ENCODE results near the gene IL1RAPL1. TPM values are rescaled to one million over a fixed set of nuclear protein-coding genes. Genes with fewer than 3 reads are reported as not detected.

IL1RAPL1 gene
- total RNA-seq, 1 experiment from 2014 or later, result not detected

DNA sequence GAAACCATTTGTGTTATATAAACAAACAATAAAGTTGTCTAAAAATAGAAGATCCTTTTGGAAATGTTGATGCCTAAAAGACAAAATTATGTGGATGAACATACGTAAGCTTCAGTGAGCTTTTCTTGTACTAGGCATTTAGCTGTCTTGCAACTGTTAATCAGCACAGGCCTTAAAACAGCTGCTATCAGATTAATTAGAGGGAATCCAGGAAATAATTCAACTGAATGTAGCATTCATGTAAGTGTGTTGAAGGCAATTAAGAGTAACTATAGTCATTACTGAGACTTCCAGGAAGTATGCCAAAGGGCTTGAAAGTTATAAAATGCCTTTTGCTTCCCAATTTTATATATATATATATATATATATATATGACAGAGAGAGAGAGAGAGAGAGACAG, 248.7 kb downstream of the IL1RAPL1 start:
- H2AFZ ChIP-seq (ENCODE audit: low read length), result no peak overlapping the region
- no peaks in the 10 kb centered on the region for H3K79me2 ChIP-seq (ENCODE audit: low read length)

DNA sequence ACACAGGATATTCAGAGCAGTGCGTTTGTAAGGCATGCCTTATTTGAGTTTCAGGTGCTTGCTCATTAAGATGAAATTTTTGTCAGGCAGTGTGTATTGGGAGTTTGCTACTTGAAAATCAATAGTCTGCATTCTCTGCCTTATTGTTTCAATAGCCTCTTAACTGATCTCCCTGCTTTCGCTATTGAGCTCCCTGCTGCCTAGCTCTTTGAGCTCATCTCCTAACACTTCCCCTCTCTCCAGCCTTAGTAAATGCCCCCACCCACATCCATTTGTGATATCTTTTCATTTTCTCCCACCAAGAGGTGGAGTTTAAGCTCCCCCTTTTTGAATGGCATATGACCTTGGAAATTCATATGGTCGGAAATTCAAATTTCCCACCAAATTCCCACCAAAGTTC, 256.6 kb downstream of the IL1RAPL1 start:
- Histone ChIP-seq H2AFZ (ENCODE audit: low read length) (no peak overlapping the region), H3K27ac (ENCODE audit: low read length) (no peak overlapping the region), H3K9me2 (replicated peaks; ENCODE audit: insufficient read depth, low read length) (no peaks in the 10 kb centered on the region), H3K79me2 (ENCODE audit: low read length) (no peaks in the 10 kb centered on the region), H3K4me1 (ENCODE audit: low read length) (no peaks in the 10 kb centered on the region), H3K4me2 (ENCODE audit: low read depth, low read length, poor library complexity, severe bottlenecking) (no peak overlapping the region), H3K4me3 (ENCODE audit: low read length) (no peak overlapping the region), H3K9ac (ENCODE audit: low read length) (no peak overlapping the region), H3K9me3 (ENCODE audit: low read length) (peaks cover 22% of the 10 kb centered on the region), H4K20me1 (ENCODE audit: insufficient read depth, low read depth, low read length) (no peaks in the 10 kb centered on the region), H3K36me3 (ENCODE audit: insufficient read depth, low read length) (no peaks in the 10 kb centered on the region), H3K27me3 (ENCODE audit: low read length) (no peaks in the 10 kb centered on the region)
- DNase-seq, result no peak

More for the DNA sequence above, 248.7 kb downstream of the IL1RAPL1 start:
- no peaks in the 10 kb centered on the region for H3K27me3 ChIP-seq (ENCODE audit: low read length)
- peaks cover 16% of the 10 kb centered on the region for H3K9me3 ChIP-seq (ENCODE audit: low read length)
- H3K4me1 ChIP-seq (ENCODE audit: low read length), result no peaks in the 10 kb centered on the region
- H3K9me2 ChIP-seq (replicated peaks; ENCODE audit: insufficient read depth, low read length), result no peaks in the 10 kb centered on the region
- no peak overlapping the region for H3K4me2 ChIP-seq (ENCODE audit: low read depth, low read length, poor library complexity, severe bottlenecking)
- H3K27ac ChIP-seq (ENCODE audit: low read length), result no peak overlapping the region
- H4K20me1 ChIP-seq (ENCODE audit: insufficient read depth, low read depth, low read length), result no peaks in the 10 kb centered on the region
- no peak for DNase-seq
- H3K36me3 ChIP-seq (ENCODE audit: insufficient read depth, low read length), result no peaks in the 10 kb centered on the region
- no peak overlapping the region for H3K9ac ChIP-seq (ENCODE audit: low read length)
- no peak overlapping the region for H3K4me3 ChIP-seq (ENCODE audit: low read length)

DNA sequence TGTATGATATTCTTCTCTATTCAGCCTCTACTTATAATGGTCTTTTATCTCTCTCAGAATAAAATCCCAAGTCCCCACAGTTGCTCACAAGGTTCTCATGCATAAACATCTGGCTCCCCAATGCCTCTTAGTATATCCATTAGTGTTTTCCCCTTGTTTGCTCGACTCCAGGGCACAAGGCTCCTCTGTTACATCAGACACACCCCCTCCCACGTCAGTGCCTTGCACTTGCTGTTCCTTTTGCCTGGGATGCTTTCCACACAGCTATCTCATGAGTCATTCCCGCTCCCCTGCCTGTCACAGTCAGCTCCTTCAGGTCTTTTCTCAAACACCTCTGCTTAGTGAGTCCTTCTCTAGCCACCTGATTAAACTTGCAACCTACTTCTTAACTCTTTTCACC, 260.2 kb downstream of the IL1RAPL1 start:
- DNase-seq, result no peak
- no peak overlapping the region for H3K4me2 ChIP-seq (ENCODE audit: low read depth, low read length, poor library complexity, severe bottlenecking)
- no peaks in the 10 kb centered on the region for H3K9me2 ChIP-seq (replicated peaks; ENCODE audit: insufficient read depth, low read length)
- H3K27ac ChIP-seq (ENCODE audit: low read length), result no peak overlapping the region
- no peaks in the 10 kb centered on the region for H3K36me3 ChIP-seq (ENCODE audit: insufficient read depth, low read length)
- H3K79me2 ChIP-seq (ENCODE audit: low read length), result no peaks in the 10 kb centered on the region
- no peak overlapping the region for H3K4me3 ChIP-seq (ENCODE audit: low read length)
- no peaks in the 10 kb centered on the region for H4K20me1 ChIP-seq (ENCODE audit: insufficient read depth, low read depth, low read length)
- no peaks in the 10 kb centered on the region for H3K4me1 ChIP-seq (ENCODE audit: low read length)
- H2AFZ ChIP-seq (ENCODE audit: low read length), result no peak overlapping the region
- no peaks in the 10 kb centered on the region for H3K27me3 ChIP-seq (ENCODE audit: low read length)
- H3K9me3 ChIP-seq (ENCODE audit: low read length), result peaks cover 22% of the 10 kb centered on the region
- no peak overlapping the region for H3K9ac ChIP-seq (ENCODE audit: low read length)

DNA sequence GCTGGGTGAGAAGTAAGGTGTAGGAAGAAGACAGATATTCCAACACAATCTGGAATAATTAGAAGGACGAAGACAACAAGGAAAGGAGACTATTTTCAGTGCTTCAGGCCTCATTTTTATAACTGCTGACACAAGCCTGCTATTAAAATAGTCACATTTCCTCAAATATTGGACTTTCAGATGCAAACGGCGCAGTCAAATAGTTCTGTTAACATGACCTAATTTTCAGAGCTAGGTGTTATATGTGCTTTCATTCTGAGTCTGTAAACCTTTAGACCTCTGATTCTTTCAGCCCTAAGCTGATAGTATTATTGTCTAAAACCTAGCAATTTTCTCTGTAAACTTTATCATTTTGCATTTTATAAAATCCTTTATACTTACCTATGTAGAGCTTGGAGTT, 261.5 kb downstream of the IL1RAPL1 start:
- no peaks in the 10 kb centered on the region for H3K36me3 ChIP-seq (ENCODE audit: insufficient read depth, low read length)
- no peak overlapping the region for H3K9ac ChIP-seq (ENCODE audit: low read length)
- DNase-seq, result no peak
- no peaks in the 10 kb centered on the region for H4K20me1 ChIP-seq (ENCODE audit: insufficient read depth, low read depth, low read length)
- H3K27ac ChIP-seq (ENCODE audit: low read length), result no peak overlapping the region
- no peak overlapping the region for H2AFZ ChIP-seq (ENCODE audit: low read length)
- H3K79me2 ChIP-seq (ENCODE audit: low read length), result no peaks in the 10 kb centered on the region
- no peaks in the 10 kb centered on the region for H3K9me2 ChIP-seq (replicated peaks; ENCODE audit: insufficient read depth, low read length)
- H3K4me1 ChIP-seq (ENCODE audit: low read length), result no peaks in the 10 kb centered on the region
- H3K4me2 ChIP-seq (ENCODE audit: low read depth, low read length, poor library complexity, severe bottlenecking), result no peak overlapping the region
- no peaks in the 10 kb centered on the region for H3K27me3 ChIP-seq (ENCODE audit: low read length)
- H3K4me3 ChIP-seq (ENCODE audit: low read length), result no peak overlapping the region
- peaks cover 34% of the 10 kb centered on the region for H3K9me3 ChIP-seq (ENCODE audit: low read length)

DNA sequence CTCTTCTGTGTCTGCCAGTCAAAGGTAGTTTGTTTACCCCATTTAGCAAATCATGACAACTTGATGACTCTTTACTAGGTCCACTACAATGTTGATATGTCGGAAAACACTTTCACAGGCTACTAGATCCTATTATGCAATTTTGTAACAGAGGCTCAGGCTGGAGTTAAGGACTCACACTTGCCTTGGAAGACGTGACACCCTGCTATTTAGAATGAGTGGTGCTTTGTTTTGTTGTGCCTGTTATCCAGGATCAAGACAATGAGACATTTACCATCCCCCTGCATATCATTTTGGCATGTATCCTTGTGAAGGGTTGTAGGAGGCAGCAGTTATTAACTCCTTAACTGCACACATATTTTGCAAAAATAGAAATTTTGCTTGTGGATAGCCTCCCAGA, 263.7 kb downstream of the IL1RAPL1 start:
- H3K79me2 ChIP-seq (ENCODE audit: low read length), result no peaks in the 10 kb centered on the region
- peaks cover 38% of the 10 kb centered on the region for H3K9me3 ChIP-seq (ENCODE audit: low read length)
- H3K9me2 ChIP-seq (replicated peaks; ENCODE audit: insufficient read depth, low read length), result no peaks in the 10 kb centered on the region
- H3K4me3 ChIP-seq (ENCODE audit: low read length), result no peak overlapping the region
- no peaks in the 10 kb centered on the region for H3K4me1 ChIP-seq (ENCODE audit: low read length)
- no peaks in the 10 kb centered on the region for H3K36me3 ChIP-seq (ENCODE audit: insufficient read depth, low read length)
- DNase-seq, result no peak
- H3K4me2 ChIP-seq (ENCODE audit: low read depth, low read length, poor library complexity, severe bottlenecking), result no peak overlapping the region
- H2AFZ ChIP-seq (ENCODE audit: low read length), result no peak overlapping the region
- H3K27ac ChIP-seq (ENCODE audit: low read length), result no peak overlapping the region
- no peaks in the 10 kb centered on the region for H4K20me1 ChIP-seq (ENCODE audit: insufficient read depth, low read depth, low read length)
- H3K9ac ChIP-seq (ENCODE audit: low read length), result no peak overlapping the region
- no peaks in the 10 kb centered on the region for H3K27me3 ChIP-seq (ENCODE audit: low read length)

DNA sequence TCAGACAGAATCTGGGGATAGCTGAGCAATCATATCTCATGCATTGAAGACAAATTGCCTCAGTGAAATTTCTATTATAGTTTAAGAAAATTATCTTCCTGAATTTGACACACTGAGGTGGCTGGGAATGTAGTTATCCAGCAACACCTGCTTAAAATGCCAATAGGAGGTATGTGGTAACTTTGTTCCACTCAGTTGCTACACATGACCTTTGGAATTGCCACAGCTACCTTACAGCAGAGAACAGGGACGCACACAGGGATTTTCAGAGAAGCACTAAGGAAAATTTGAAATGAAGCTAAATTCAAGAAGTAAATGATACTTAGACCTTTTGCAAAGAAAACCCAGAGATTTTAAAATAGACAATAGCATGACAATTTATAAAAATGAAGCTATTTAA, 264.6 kb downstream of the IL1RAPL1 start:
- Histone ChIP-seq H3K27me3 (ENCODE audit: low read length) (no peaks in the 10 kb centered on the region), H3K4me3 (ENCODE audit: low read length) (no peak overlapping the region), H3K4me2 (ENCODE audit: low read depth, low read length, poor library complexity, severe bottlenecking) (no peak overlapping the region), H3K36me3 (ENCODE audit: insufficient read depth, low read length) (no peaks in the 10 kb centered on the region), H4K20me1 (ENCODE audit: insufficient read depth, low read depth, low read length) (no peaks in the 10 kb centered on the region), H3K9me2 (replicated peaks; ENCODE audit: insufficient read depth, low read length) (no peaks in the 10 kb centered on the region), H3K9me3 (ENCODE audit: low read length) (peaks cover 38% of the 10 kb centered on the region), H3K9ac (ENCODE audit: low read length) (no peak overlapping the region), H2AFZ (ENCODE audit: low read length) (no peak overlapping the region), H3K79me2 (ENCODE audit: low read length) (no peaks in the 10 kb centered on the region), H3K27ac (ENCODE audit: low read length) (no peak overlapping the region), H3K4me1 (ENCODE audit: low read length) (no peaks in the 10 kb centered on the region)
- no peak for DNase-seq

DNA sequence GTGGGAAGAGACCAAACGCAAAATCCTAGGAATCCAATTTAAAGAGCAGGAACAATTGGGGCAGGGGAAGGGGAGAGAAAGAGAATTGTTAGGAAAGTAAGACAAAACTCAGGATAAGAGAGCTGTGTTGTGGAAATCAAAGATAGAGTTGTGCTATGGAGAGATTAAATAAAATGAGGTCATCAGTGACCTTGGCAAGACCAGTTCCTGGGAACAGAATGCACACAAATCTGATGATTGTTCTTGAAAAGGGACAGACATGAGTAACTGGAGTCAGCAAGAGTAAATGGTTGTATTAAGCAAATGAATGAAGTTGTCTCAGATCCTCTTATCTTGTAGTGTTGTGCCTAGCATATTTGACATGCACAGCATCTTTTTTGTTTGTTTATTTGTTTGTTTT, 267.4 kb downstream of the IL1RAPL1 start:
- Histone ChIP-seq H4K20me1 (ENCODE audit: insufficient read depth, low read depth, low read length) (no peaks in the 10 kb centered on the region), H3K27me3 (ENCODE audit: low read length) (no peaks in the 10 kb centered on the region), H3K4me3 (ENCODE audit: low read length) (no peak overlapping the region), H3K9me2 (replicated peaks; ENCODE audit: insufficient read depth, low read length) (no peaks in the 10 kb centered on the region), H3K36me3 (ENCODE audit: insufficient read depth, low read length) (no peaks in the 10 kb centered on the region), H3K9me3 (ENCODE audit: low read length) (peaks cover 40% of the 10 kb centered on the region), H3K4me2 (ENCODE audit: low read depth, low read length, poor library complexity, severe bottlenecking) (no peak overlapping the region), H3K9ac (ENCODE audit: low read length) (no peak overlapping the region), H3K27ac (ENCODE audit: low read length) (no peak overlapping the region), H3K79me2 (ENCODE audit: low read length) (no peaks in the 10 kb centered on the region), H3K4me1 (ENCODE audit: low read length) (no peaks in the 10 kb centered on the region), H2AFZ (ENCODE audit: low read length) (no peak overlapping the region)
- no peak for DNase-seq

DNA sequence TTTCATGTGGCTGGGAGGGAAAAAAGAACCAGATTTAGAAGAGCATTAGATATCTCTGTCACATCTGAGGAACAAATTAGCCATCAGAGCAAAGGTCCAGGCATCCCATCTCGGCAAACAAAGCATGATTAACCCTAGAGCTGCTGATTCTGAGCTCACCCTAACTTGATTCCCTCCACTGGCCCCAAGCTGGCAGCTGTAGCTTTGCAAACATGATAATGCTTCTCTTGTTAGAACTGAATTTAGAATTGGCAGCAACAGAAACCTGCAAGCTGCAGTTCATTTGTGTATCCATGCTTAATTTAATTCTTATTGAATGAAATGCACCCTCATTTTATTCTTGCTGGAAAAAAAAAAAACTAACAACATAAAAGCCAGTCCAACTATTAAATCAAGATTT, 289.2 kb downstream of the IL1RAPL1 start:
- Histone ChIP-seq H2AFZ (ENCODE audit: low read length) (no peak overlapping the region), H4K20me1 (ENCODE audit: insufficient read depth, low read depth, low read length) (no peaks in the 10 kb centered on the region), H3K9me2 (replicated peaks; ENCODE audit: insufficient read depth, low read length) (no peaks in the 10 kb centered on the region), H3K36me3 (ENCODE audit: insufficient read depth, low read length) (no peaks in the 10 kb centered on the region), H3K27me3 (ENCODE audit: low read length) (no peaks in the 10 kb centered on the region), H3K9ac (ENCODE audit: low read length) (no peak overlapping the region), H3K4me2 (ENCODE audit: low read depth, low read length, poor library complexity, severe bottlenecking) (no peak overlapping the region), H3K9me3 (ENCODE audit: low read length) (peaks cover 58% of the 10 kb centered on the region), H3K27ac (ENCODE audit: low read length) (no peak overlapping the region), H3K79me2 (ENCODE audit: low read length) (no peaks in the 10 kb centered on the region), H3K4me1 (ENCODE audit: low read length) (no peaks in the 10 kb centered on the region), H3K4me3 (ENCODE audit: low read length) (no peak overlapping the region)
- DNase-seq, result no peak

DNA sequence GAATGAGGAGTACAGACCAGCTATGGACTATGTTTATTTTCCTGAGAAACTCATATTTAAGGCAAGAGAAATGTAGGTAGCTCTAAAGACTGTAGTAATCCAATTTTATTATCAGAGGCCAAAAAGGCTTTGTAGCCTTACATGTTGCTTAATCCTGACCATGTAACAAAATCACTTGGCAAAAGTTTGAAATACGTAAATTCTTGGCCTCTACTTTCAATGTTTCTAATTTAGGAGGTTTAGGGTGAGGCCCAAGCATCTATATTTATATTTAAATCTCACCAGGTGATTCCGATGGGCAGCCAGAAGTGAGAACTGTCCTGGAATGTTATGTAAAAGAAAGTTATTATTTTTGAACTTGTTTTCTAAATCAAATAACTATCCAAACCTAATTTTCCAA, 289.7 kb downstream of the IL1RAPL1 start:
- no peak overlapping the region for H3K4me2 ChIP-seq (ENCODE audit: low read depth, low read length, poor library complexity, severe bottlenecking)
- no peaks in the 10 kb centered on the region for H3K27me3 ChIP-seq (ENCODE audit: low read length)
- H4K20me1 ChIP-seq (ENCODE audit: insufficient read depth, low read depth, low read length), result no peaks in the 10 kb centered on the region
- no peak overlapping the region for H3K9ac ChIP-seq (ENCODE audit: low read length)
- H3K9me3 ChIP-seq (ENCODE audit: low read length), result peaks cover 58% of the 10 kb centered on the region
- H3K9me2 ChIP-seq (replicated peaks; ENCODE audit: insufficient read depth, low read length), result no peaks in the 10 kb centered on the region
- H3K27ac ChIP-seq (ENCODE audit: low read length), result no peak overlapping the region
- no peaks in the 10 kb centered on the region for H3K79me2 ChIP-seq (ENCODE audit: low read length)
- no peaks in the 10 kb centered on the region for H3K36me3 ChIP-seq (ENCODE audit: insufficient read depth, low read length)
- DNase-seq, result no peak
- no peaks in the 10 kb centered on the region for H3K4me1 ChIP-seq (ENCODE audit: low read length)
- H2AFZ ChIP-seq (ENCODE audit: low read length), result no peak overlapping the region
- no peak overlapping the region for H3K4me3 ChIP-seq (ENCODE audit: low read length)

Measured in Karpas-422 (cell line).